GM23338 (cell line): ENCODE results near the gene CXCR5.

Experiments
- CREB1 ChIP-seq: fragments of 250-450 bp; sonication (Bioruptor Pico); IDR thresholded peaks from 2 replicates; pipeline ENCODE4 v1.5.0; 2020; ENCODE audit warnings: low read depth, mild to moderate bottlenecking, moderate library complexity
- CTCF ChIP-seq, 2 experiments: fragments of 200-600 bp in 1 of 2; sonication (generic) in 1 of 2; conservative IDR thresholded peaks; 2 replicates each; pipeline versions ENCODE4 v1.5.1 to v1.6.1; 2016 to 2017; ENCODE audit warnings: antibody characterized with exemption in 2 of 2, low read depth in 2 of 2, mild to moderate bottlenecking in 2 of 2, moderate library complexity in 1 of 2
- EZH2 ChIP-seq: fragments of 200-600 bp; sonication (generic); IDR thresholded peaks from one replicate; pipeline ENCODE4 v1.8.0; 2017; ENCODE audit warnings: antibody characterized with exemption, mild to moderate bottlenecking, low read depth; ENCODE audit not compliant: unreplicated experiment
- EZH2phosphoT487 ChIP-seq: fragments of 200-600 bp; sonication (generic); IDR thresholded peaks from one replicate; pipeline ENCODE4 v1.8.1; 2018; ENCODE audit warnings: antibody characterized with exemption; ENCODE audit not compliant: unreplicated experiment
- JUNB ChIP-seq: IDR thresholded peaks from one replicate; pipeline ENCODE4 v1.6.1; 2016; ENCODE audit warnings: antibody characterized with exemption; ENCODE audit not compliant: unreplicated experiment
- NANOG ChIP-seq: IDR thresholded peaks from 2 replicates; pipeline ENCODE4 v1.6.1; 2016; ENCODE audit warnings: antibody characterized with exemption, borderline replicate concordance
- POLR2AphosphoS5 ChIP-seq: IDR thresholded peaks from 2 replicates; pipeline ENCODE4 v1.6.1; 2016; ENCODE audit warnings: antibody characterized with exemption, low read depth
- REST ChIP-seq: IDR thresholded peaks from one replicate; pipeline ENCODE4 v1.6.1; 2018; ENCODE audit warnings: antibody characterized with exemption; ENCODE audit not compliant: unreplicated experiment
- STAT1 ChIP-seq: IDR thresholded peaks from one replicate; pipeline ENCODE4 v1.6.1; 2016; ENCODE audit warnings: antibody characterized with exemption; ENCODE audit not compliant: unreplicated experiment
- ZNF331 ChIP-seq: fragments of 250-450 bp; sonication (Bioruptor Pico); IDR thresholded peaks from 2 replicates; pipeline ENCODE4 v1.5.0; 2020; ENCODE audit warnings: low read depth, mild to moderate bottlenecking, moderate library complexity
- ZNF462 ChIP-seq: fragments of 250-450 bp; sonication (Bioruptor Pico); IDR thresholded peaks from 2 replicates; pipeline ENCODE4 v1.5.0; 2020; ENCODE audit warnings: mild to moderate bottlenecking, moderate library complexity
- TF ChIP-seq, protein P1 (sequence below): IDR thresholded peaks from 2 replicates; pipeline ENCODE4 v1.6.1; 2016; ENCODE audit warnings: antibody characterized with exemption

GRCh38 chr11:118872403-118872821, 11.3 kb upstream of the CXCR5 start:
- TF ChIP-seq POLR2AphosphoS5 = no peak
- TF ChIP-seq CTCF (conservative IDR thresholded peaks at IDR 0.05; ENCODE audit: low read depth in 2 of 2) = no peak
- no peak for TF ChIP-seq EZH2
- no peak for TF ChIP-seq REST
- TF ChIP-seq EZH2phosphoT487 = no peak
- TF ChIP-seq JUNB = no peak
- no peak for TF ChIP-seq NANOG
- TF ChIP-seq, protein P1, sequence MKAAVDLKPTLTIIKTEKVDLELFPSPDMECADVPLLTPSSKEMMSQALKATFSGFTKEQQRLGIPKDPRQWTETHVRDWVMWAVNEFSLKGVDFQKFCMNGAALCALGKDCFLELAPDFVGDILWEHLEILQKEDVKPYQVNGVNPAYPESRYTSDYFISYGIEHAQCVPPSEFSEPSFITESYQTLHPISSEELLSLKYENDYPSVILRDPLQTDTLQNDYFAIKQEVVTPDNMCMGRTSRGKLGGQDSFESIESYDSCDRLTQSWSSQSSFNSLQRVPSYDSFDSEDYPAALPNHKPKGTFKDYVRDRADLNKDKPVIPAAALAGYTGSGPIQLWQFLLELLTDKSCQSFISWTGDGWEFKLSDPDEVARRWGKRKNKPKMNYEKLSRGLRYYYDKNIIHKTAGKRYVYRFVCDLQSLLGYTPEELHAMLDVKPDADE = no peak
- no peak for TF ChIP-seq ZNF462 (CRISPR knock-in tag)
- no peak for TF ChIP-seq CREB1 (CRISPR knock-in tag)
- no peak for TF ChIP-seq STAT1
- no peak for TF ChIP-seq ZNF331 (CRISPR knock-in tag)
